Type B pancreatic cell (in vitro differentiated cells): ENCODE data around the gene HCLS1. TPM values are rescaled to one million over a fixed set of nuclear protein-coding genes. Genes with fewer than 3 reads are reported as not detected.
"Not testable (repeated sequence)": the region's sequence is repeated elsewhere in the genome, so short reads cannot be mapped to it uniquely, and the experiment has no call there.

Source experiments
- DNase-seq: peaks from one replicate; pipeline ENCODE4 v3.0.0; 2021; ENCODE audit warnings: mixed read lengths; ENCODE audit not compliant: unreplicated experiment; ENCODE audit errors: extremely low spot score
- H3K27ac Mint-ChIP-seq: 2 replicates; pipeline ENCODE4 v1.8.0; 2021; ENCODE audit warnings: mild to moderate bottlenecking, mixed read lengths
- H3K27me3 Mint-ChIP-seq: 2 replicates; pipeline ENCODE4 v1.8.0; 2021; ENCODE audit warnings: mixed read lengths
- H3K36me3 Mint-ChIP-seq: 2 replicates; pipeline ENCODE4 v1.8.0; 2021; ENCODE audit warnings: mixed read lengths
- H3K4me1 Mint-ChIP-seq: one replicate; pipeline ENCODE4 v1.8.0; 2021; ENCODE audit warnings: mixed read lengths; ENCODE audit not compliant: unreplicated experiment
- H3K4me3 Mint-ChIP-seq: 2 replicates; pipeline ENCODE4 v1.8.0; 2021; ENCODE audit warnings: mild to moderate bottlenecking, mixed read lengths
- H3K9me3 Mint-ChIP-seq: 2 replicates; pipeline ENCODE4 v1.8.0; 2021; ENCODE audit warnings: mixed read lengths
- total RNA-seq: library from RNA; stranded (reverse); gene quantifications from 2 replicates; pipeline ENCODE4 v1.2.1, GENCODE V29; 2021; ENCODE audit warnings: low replicate concordance
- TF ChIP-seq, protein P1 (sequence below): fragments of 200-600 bp; sonication (generic); conservative IDR thresholded peaks from 2 replicates; pipeline ENCODE4 v1.5.0; 2021; ENCODE audit warnings: antibody characterized with exemption, mild to moderate bottlenecking

HCLS1 gene
- total RNA-seq, 1 donor from 2014 or later: 5.9 TPM

DNA sequence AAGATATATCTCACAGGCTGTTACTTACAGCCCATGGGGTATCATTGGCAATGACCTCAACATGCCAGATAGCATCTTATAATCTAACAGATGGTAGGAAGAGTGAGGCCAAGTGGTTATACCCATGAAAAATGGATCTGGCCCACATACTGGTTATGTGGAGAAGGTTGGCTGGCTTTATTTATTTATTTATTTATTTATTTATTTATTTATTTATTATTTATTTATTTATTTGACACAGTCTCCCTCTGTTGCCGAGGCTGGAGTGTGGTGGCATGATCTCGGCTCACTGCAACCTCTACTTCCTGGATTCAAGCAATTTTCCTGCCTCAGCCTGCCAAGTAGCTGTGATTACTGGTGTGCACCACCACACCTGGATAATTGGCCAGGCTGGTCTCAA, 55.9 kb downstream of the HCLS1 start:
- Mint-ChIP-seq H3K9me3 (no peaks in the 10 kb centered on the region), H3K4me3 (no peak overlapping the region), H3K27me3 (no peaks in the 10 kb centered on the region), H3K27ac (no peak overlapping the region), H3K4me1 (no peaks in the 10 kb centered on the region), H3K36me3 (no peaks in the 10 kb centered on the region)
- TF ChIP-seq, protein P1, sequence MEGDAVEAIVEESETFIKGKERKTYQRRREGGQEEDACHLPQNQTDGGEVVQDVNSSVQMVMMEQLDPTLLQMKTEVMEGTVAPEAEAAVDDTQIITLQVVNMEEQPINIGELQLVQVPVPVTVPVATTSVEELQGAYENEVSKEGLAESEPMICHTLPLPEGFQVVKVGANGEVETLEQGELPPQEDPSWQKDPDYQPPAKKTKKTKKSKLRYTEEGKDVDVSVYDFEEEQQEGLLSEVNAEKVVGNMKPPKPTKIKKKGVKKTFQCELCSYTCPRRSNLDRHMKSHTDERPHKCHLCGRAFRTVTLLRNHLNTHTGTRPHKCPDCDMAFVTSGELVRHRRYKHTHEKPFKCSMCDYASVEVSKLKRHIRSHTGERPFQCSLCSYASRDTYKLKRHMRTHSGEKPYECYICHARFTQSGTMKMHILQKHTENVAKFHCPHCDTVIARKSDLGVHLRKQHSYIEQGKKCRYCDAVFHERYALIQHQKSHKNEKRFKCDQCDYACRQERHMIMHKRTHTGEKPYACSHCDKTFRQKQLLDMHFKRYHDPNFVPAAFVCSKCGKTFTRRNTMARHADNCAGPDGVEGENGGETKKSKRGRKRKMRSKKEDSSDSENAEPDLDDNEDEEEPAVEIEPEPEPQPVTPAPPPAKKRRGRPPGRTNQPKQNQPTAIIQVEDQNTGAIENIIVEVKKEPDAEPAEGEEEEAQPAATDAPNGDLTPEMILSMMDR: no peak
- DNase-seq: no peak

- H3K4me1 Mint-ChIP-seq: no peaks in the 10 kb centered on the region
- H3K36me3 Mint-ChIP-seq: no peaks in the 10 kb centered on the region
- TF ChIP-seq, protein P1: no peak
- H3K27ac Mint-ChIP-seq: no peak overlapping the region
- DNase-seq: no peak
- H3K4me3 Mint-ChIP-seq: no peak overlapping the region
- H3K27me3 Mint-ChIP-seq: no peaks in the 10 kb centered on the region
- no peaks in the 10 kb centered on the region for H3K9me3 Mint-ChIP-seq
Observed at GRCh38 chr3:121601212-121601812, 59.4 kb downstream of the HCLS1 start.

DNA sequence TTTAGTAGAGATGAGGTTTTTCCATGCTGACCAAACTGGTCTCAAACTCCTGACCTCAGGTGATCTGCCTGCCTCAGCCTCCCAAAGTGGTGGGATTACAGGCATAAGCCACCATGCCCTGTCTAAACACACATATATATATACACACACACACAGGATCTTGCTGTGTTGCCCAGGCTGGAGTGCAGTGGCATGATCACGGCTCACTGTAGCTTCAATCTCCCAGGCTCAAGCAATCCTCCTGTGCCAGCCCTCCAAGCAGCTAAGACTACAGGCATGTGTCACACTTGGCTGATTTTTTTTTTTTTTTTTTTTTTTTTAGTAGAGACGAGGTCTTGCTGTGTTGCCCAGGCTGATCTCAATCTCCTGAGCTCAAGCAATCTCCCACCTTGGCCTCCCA, 60.8 kb downstream of the HCLS1 start:
- H3K27me3 Mint-ChIP-seq, H3K27ac Mint-ChIP-seq, H3K4me3 Mint-ChIP-seq, H3K4me1 Mint-ChIP-seq, H3K9me3 Mint-ChIP-seq, DNase-seq, H3K36me3 Mint-ChIP-seq: not testable (repeated sequence)

DNA sequence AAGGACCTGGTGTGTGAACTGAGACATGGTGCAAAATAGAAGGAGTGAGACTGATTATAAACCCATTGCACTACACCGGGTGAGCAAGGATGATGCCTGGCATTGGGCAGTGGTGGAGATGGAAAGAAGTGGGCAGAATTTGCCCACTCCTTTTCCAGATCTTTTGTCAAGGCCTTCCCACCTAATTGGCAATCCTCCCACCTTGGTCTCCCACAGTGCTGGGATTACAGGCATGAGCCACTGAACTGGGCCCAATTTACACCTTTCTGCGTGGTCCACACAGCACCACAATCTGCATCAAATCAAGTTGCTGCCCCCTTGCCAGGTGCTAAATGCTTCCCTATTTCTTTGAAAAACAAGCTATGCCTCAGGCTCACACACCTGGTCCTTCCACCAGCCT, 62.1 kb downstream of the HCLS1 start:
- Mint-ChIP-seq H3K27me3 (no peaks in the 10 kb centered on the region), H3K4me3 (no peak overlapping the region), H3K9me3 (no peaks in the 10 kb centered on the region), H3K27ac (no peak overlapping the region), H3K36me3 (no peaks in the 10 kb centered on the region), H3K4me1 (no peaks in the 10 kb centered on the region)
- TF ChIP-seq, protein P1: no peak
- no peak for DNase-seq

DNA sequence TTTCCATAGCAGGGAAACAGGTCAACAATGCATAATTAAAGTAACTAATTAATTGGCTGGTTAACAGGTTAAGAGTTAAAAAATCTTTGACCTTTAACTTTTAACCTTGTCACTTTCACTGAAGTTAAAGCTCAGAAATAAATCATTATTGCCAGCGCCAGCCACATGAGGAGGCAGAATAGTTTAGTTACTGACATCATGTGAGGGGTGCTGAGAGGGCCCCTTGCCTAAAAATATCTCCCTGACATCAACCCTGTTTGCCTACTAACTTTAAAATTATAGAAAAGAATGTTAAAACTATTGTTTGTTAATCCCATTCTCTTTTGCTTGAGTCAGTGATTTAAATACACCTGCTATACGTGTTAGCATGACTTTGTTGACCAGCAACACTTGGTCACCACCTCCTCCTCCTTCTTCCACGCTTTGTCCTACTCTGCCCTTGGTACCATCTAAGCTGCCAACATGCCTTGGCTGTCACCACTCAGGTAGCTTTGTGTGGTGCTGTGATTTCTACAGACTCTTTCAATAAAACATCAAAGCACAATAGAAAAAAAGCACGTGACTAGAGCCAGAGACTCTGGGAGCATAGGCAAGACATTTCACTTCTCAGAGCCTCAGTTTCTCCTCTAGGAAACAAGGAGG, 64.8 kb downstream of the HCLS1 start:
- Mint-ChIP-seq H3K4me1 (no peaks in the 10 kb centered on the region), H3K27ac (no peak overlapping the region), H3K4me3 (no peak overlapping the region), H3K27me3 (peaks cover 16% of the 10 kb centered on the region), H3K36me3 (no peaks in the 10 kb centered on the region), H3K9me3 (no peaks in the 10 kb centered on the region)
- DNase-seq: no peak
- TF ChIP-seq, protein P1: no peak

- Mint-ChIP-seq H3K27ac (no peak overlapping the region), H3K4me3 (no peak overlapping the region), H3K4me1 (no peaks in the 10 kb centered on the region), H3K9me3 (no peaks in the 10 kb centered on the region), H3K27me3 (peaks cover 20% of the 10 kb centered on the region), H3K36me3 (no peaks in the 10 kb centered on the region)
- TF ChIP-seq, protein P1: no peak
- DNase-seq: no peak
Observed at GRCh38 chr3:121594850-121595249, 65.9 kb downstream of the HCLS1 start.

DNA sequence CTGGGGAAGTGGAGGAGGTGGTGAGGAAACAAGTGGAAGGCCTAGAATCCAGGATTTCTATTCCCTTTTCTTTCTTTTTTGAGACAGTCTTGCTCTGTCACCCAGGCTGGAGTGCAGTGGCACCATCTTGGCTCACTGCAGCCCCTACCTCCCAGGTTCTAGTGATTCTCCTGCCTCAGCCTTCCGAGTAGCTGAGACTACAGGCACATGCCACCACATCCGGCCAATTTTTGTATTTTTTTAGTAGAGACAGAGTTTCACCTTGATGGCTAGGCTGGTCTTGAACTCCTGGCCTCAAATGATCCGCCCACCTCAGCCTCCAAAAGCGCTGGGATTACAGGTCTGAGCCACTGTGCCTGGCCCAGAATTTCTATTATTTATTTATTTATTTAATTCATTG, 66.9 kb downstream of the HCLS1 start:
- not testable (repeated sequence) for H3K4me1 Mint-ChIP-seq, DNase-seq, H3K9me3 Mint-ChIP-seq, H3K4me3 Mint-ChIP-seq, H3K27ac Mint-ChIP-seq, H3K36me3 Mint-ChIP-seq
- H3K27me3 Mint-ChIP-seq: peaks cover 20% of the 10 kb centered on the region
